H1 (cell line): ENCODE measurements around the gene ENTPD1.

ENCODE experiments used
- CTCF ChIP-seq, 3 experiments: IDR thresholded peaks; 1 replicate in 2 of 3; 2 replicates in 1 of 3; pipeline versions ENCODE4 v1.5.1 to v1.6.1; 2011; ENCODE audit warnings: low read length in 3 of 3, mild to moderate bottlenecking in 3 of 3, inconsistent platforms in 2 of 3, low read depth in 1 of 3, moderate library complexity in 1 of 3; ENCODE audit not compliant: insufficient read depth in 1 of 3; ENCODE audit errors: control extremely low read depth in 1 of 3
- EZH2 ChIP-seq: fragments of 200-600 bp; sonication (generic); IDR thresholded peaks from 2 replicates; pipeline ENCODE4 v1.7.1; 2012; ENCODE audit warnings: low read depth, mild to moderate bottlenecking, moderate library complexity, low read length, inconsistent platforms; ENCODE audit not compliant: severe bottlenecking
- JUN ChIP-seq: IDR thresholded peaks from 2 replicates; pipeline ENCODE4 v1.6.1; 2011; ENCODE audit warnings: low read depth, mild to moderate bottlenecking, improper control_type of control experiment, low read length
- JUND ChIP-seq: IDR thresholded peaks from 2 replicates; pipeline ENCODE4 v1.6.1; 2011; ENCODE audit warnings: mild to moderate bottlenecking, improper control_type of control experiment, low read length
- NRF1 ChIP-seq: IDR thresholded peaks from 2 replicates; pipeline ENCODE4 v1.6.1; 2011; ENCODE audit warnings: mild to moderate bottlenecking, low read depth, low read length, improper control_type of control experiment
- POLR2A ChIP-seq, 2 experiments: IDR thresholded peaks; 1 replicate in 1 of 2; 2 replicates in 1 of 2; pipeline ENCODE4 v1.6.1; 2011; ENCODE audit warnings: low read depth in 2 of 2, low read length in 2 of 2, mild to moderate bottlenecking in 2 of 2; ENCODE audit errors: control extremely low read depth in 1 of 2

GRCh38 chr10:95833042-95833610, 77.2 kb downstream of the ENTPD1 start:
- TF ChIP-seq NRF1 (no peak), EZH2 (no peak), JUN (no peak), JUND (no peak), CTCF (IDR thresholded peaks at IDR 0.05; ENCODE audit: control extremely low read depth in 1 of 3, insufficient read depth in 1 of 3, low read depth in 1 of 3, low read length in 3 of 3) (no peak), POLR2A (IDR thresholded peaks at IDR 0.05; ENCODE audit: control extremely low read depth in 1 of 2, low read depth in 2 of 2, low read length in 2 of 2) (no peak)
